Mucosa of descending colon (tissue), 3 donors: ENCODE results near the gene FTCD. TPM values are rescaled to one million over a fixed set of nuclear protein-coding genes. Genes with fewer than 3 reads are reported as not detected.

Experiments
- ATAC-seq: fragments of 200-7000 bp; cut with Tn5 transposase; one replicate; pipeline ENCODE4 v1.9.1; 2020; ENCODE audit warnings: mild to moderate bottlenecking, moderate library complexity
- DNase-seq, 3 donors: peaks; one replicate each; pipeline ENCODE4 v3.0.0-alpha.2; 2020
- H3K36me3 ChIP-seq: fragments of 200-600 bp; one replicate; pipeline ENCODE4 v1.8.0; 2021; ENCODE audit warnings: low read depth, mild to moderate bottlenecking
- H3K4me1 ChIP-seq: fragments of 200-600 bp; one replicate; pipeline ENCODE4 v1.8.0; 2021; ENCODE audit warnings: low read depth, mild to moderate bottlenecking
- H3K4me3 ChIP-seq: fragments of 200-600 bp; one replicate; pipeline ENCODE4 v1.8.0; 2021; ENCODE audit warnings: mild to moderate bottlenecking
- H3K9me3 ChIP-seq: fragments of 200-600 bp; one replicate; pipeline ENCODE4 v1.8.0; 2021; ENCODE audit warnings: mild to moderate bottlenecking
- intact Hi-C, 2 donors: fragments of 100-400 bp; cut with DNase I in 1 of 2; cut with micrococcal nuclease in 1 of 2; formaldehyde crosslinking; loops; one replicate each; pipeline versions ENCODE4 v1.11.0 to v1.11.1; 2022; cut with DNase I, micrococcal nuclease
- total RNA-seq, 3 donors: library from RNA; stranded (reverse); fragmentation: NEBNext Ultra II Directional in 2 of 3; extraction: Animal tissue kit (Norgen Biotek cat#: 25700) in 2 of 3; gene quantifications; one replicate each; pipeline versions ENCODE4 v1.2.1 to v1.2.4, GENCODE V29; 2021 to 2023
- TF ChIP-seq, protein P1 (sequence below): fragments of 200-600 bp; IDR thresholded peaks from one replicate; pipeline ENCODE4 v1.8.0; 2022; ENCODE audit warnings: antibody characterized with exemption, mild to moderate bottlenecking
- donor health status: DM: no; HTN: no; CAD: no; lungs with moderate emphysema.
- donor health status: DM: no; HTN: no; CAD: no.
- donor health status: DM: no; HTN: yes; CAD: no.

Gene FTCD
- total RNA-seq, 3 donors from 2014 or later, result 0.36 to 2.1 TPM; not detected in 1

DNA sequence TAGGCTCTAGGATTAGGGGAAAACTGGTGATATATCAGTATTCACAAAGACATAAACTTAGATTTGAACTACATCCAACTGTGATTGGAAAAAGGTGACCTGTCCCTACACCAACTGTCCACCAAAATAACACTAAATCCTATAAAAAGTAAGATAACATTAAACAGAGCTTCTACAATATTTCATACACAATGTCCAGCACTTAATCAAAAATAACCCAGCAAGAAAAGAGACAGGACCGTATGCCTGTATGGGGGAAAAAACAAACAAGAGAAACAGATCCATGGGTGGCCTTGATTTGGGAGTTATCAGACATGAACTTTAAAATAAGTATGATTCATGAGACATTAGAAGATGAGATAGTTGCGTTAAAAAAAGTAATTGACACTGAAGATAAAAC, 67.2 kb downstream of the FTCD start:
- ATAC-seq (no peak), DNase-seq (no peak)
- H3K9me3 ChIP-seq, result no peaks in the 10 kb centered on the region
- H3K36me3 ChIP-seq, result no peaks in the 10 kb centered on the region
- no peaks in the 10 kb centered on the region for H3K4me1 ChIP-seq
- TF ChIP-seq, protein P1, sequence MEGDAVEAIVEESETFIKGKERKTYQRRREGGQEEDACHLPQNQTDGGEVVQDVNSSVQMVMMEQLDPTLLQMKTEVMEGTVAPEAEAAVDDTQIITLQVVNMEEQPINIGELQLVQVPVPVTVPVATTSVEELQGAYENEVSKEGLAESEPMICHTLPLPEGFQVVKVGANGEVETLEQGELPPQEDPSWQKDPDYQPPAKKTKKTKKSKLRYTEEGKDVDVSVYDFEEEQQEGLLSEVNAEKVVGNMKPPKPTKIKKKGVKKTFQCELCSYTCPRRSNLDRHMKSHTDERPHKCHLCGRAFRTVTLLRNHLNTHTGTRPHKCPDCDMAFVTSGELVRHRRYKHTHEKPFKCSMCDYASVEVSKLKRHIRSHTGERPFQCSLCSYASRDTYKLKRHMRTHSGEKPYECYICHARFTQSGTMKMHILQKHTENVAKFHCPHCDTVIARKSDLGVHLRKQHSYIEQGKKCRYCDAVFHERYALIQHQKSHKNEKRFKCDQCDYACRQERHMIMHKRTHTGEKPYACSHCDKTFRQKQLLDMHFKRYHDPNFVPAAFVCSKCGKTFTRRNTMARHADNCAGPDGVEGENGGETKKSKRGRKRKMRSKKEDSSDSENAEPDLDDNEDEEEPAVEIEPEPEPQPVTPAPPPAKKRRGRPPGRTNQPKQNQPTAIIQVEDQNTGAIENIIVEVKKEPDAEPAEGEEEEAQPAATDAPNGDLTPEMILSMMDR, result no peak
- intact Hi-C loops, result no loop called here
- no peak overlapping the region for H3K4me3 ChIP-seq

DNA sequence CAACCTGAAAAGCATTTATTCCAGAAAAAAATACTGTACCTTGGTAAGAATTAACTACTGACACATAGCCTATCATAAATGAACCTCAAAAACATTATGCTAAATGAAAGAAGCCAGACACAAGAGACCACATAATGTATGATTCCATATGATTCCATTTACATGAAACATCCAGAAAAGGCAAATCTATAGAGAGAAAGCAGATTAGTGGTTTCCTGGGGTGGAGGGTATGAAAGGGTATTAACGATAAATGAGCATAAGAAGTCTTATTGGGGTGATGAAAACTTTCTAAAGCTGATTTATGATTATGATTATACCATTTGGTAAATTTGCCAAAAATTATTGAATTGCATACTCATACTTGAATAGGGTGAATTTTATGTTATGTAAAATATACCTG, 67.7 kb downstream of the FTCD start:
- Histone ChIP-seq H3K9me3 (no peaks in the 10 kb centered on the region), H3K4me3 (no peak overlapping the region), H3K36me3 (no peaks in the 10 kb centered on the region), H3K4me1 (no peaks in the 10 kb centered on the region)
- DNase-seq (no peak), ATAC-seq (no peak)
- intact Hi-C loops, result no loop called here
- TF ChIP-seq, protein P1, result no peak

Other genes with a start within 250 kb of the FTCD start
- gene COL6A1, start 173.8 kb downstream of the FTCD start, total RNA-seq, result 100 to 1,000 TPM in 2 of 3 donors, 10 to 100 TPM in 1; 45.0 to 663 (median 114) TPM
- 100 to 1,000 TPM in 2 of 3 donors, 10 to 100 TPM in 1; 65.1 to 858 (median 191) TPM for gene COL6A2, start 57.5 kb downstream of the FTCD start, total RNA-seq
- 10 to 100 TPM in 1 of 3 donors, 1 to 10 TPM in 2; 4.6 to 10.9 (median 4.6) TPM for gene SPATC1L, start 28.9 kb upstream of the FTCD start, total RNA-seq
- 10 to 100 TPM; 72.6 to 84.8 (median 81.1) TPM for gene LSS, start 73.2 kb upstream of the FTCD start, total RNA-seq
- 100 to 1,000 TPM in 1 of 3 donors, 10 to 100 TPM in 2; 90.9 to 109 (median 98.1) TPM for gene MCM3AP, start 130.0 kb upstream of the FTCD start, total RNA-seq
- 10 to 100 TPM; 10.5 to 20.8 (median 17.1) TPM for gene YBEY, start 130.8 kb upstream of the FTCD start, total RNA-seq
- gene C21orf58, start 168.3 kb upstream of the FTCD start, total RNA-seq, result 10 to 100 TPM in 1 of 3 donors, 1 to 10 TPM in 2; 5.5 to 11.9 (median 5.6) TPM
- 10 to 100 TPM; 20.4 to 36.9 (median 26.1) TPM for gene PCNT, start 168.6 kb upstream of the FTCD start, total RNA-seq